Astrocyte (in vitro differentiated cells and primary cell): ENCODE data around the gene TNRC18.

ENCODE experiments used
- CTCF ChIP-seq: IDR thresholded peaks from 2 replicates; pipeline ENCODE4 v1.5.1; 2011; ENCODE audit warnings: low read depth, mild to moderate bottlenecking, inconsistent platforms, low read length, moderate library complexity; ENCODE audit not compliant: insufficient read depth
- EZH2 ChIP-seq: IDR thresholded peaks from 2 replicates; pipeline ENCODE4 v1.6.1; 2012; ENCODE audit warnings: mild to moderate bottlenecking, low read length, inconsistent platforms; ENCODE audit not compliant: insufficient read depth

GRCh38 chr7:5396999-5397663 is 26.5 kb downstream of the TNRC18 start:
- TF ChIP-seq CTCF (no peak), EZH2 (no peak)
